ENCODE results near the gene ADI1.

Gene ADI1

DNA sequence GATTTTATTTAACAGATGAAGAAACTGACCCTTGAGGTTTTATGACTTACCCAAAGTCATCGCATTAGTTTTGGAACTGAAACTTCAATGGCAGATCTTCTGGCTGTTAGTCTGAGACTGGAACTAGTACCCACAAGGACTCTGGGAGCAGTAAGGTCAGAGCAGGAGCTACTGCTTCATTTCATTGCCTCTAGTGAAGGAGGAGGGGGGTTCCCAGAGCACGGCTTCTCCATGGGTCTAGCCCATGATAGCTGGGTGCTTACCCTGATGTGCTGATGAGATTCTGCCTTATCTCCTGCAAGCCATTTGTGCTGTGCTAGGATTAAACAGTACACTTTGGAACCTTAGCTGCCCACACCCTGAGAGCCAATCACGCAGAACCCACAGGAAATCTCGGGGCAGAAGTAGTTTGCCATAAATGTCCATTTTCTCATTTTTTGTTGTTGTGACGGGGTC lies 44.2 kb upstream of the ADI1 start:
- no peak overlapping the region for H2AFZ ChIP-seq (ENCODE audit: low read length)
- peak overlapping the region; percentile 1 for H3K4me3 ChIP-seq (ENCODE audit: low read depth, low read length, poor library complexity, severe bottlenecking)
- peak overlapping the region; percentile 47 for H3K4me2 ChIP-seq (ENCODE audit: low read length)

DNA sequence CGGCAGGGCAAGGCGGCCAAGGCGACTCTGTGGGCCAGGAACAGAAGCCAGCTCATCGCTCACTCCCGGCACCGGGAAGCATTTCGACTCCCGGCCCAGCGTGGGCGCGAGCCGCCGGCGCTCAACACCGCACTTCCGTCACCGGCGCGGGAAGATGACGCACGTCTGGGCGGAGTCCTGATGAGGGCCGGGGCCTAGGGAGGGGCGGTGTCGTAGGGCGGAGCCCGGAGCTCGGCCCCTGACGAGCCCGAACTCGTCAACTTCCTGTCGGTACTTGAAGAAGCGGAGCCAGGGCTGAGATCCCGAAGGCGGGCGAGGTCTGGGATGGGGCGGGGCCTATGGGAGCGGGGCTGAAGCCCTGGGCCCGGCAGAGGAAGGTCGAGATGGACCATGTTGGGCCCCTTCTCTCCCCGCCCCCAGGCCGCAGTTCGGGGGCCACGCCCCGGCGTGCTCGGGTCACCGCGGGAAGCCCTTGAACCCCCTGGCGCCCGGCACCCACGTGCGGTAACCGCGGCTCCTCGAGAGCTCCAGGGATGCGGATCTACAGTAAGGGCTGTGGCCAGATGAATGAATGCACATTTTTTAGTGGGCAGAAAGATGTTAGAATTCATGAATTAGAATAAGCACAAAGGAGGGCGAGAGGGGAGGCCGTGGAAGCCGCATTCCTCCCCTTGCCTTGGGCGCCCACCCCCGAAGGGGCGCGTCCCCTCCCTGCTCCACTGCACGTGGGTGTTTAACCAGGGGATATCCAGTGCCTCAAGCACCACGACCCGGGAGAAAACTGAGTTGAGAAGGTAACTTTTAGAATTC lies 39.1 kb upstream of the ADI1 start, which contains the start of gene RNASEH1:
Gene RNASEH1 (minus strand): TSS at position 129 of the 810 bp plus-strand sequence. CDS start 73 bp downstream, at position 56.
- no peaks in the 10 kb centered on the region for H3K27me3 ChIP-seq (ENCODE audit: insufficient read depth, low read length)
- H3K27ac ChIP-seq (ENCODE audit: low read depth, low read length, poor library complexity, severe bottlenecking) = peak within 1 kb of the TSS; percentile 91
- H3K9me3 ChIP-seq (ENCODE audit: low read length) = no peaks in the 10 kb centered on the region
- no peaks in the 10 kb centered on the region for H4K20me1 ChIP-seq (ENCODE audit: insufficient read depth, low read length)
- no peak within 1 kb of the TSS for H2AFZ ChIP-seq (ENCODE audit: low read length)
- H3K36me3 ChIP-seq (ENCODE audit: insufficient read depth, low read length) = peaks cover 34% of the 10 kb centered on the region
- no peaks in the 10 kb centered on the region for H3K9me2 ChIP-seq (ENCODE audit: low read depth, low read length)
- peaks cover 14% of the 10 kb centered on the region for H3K79me2 ChIP-seq (ENCODE audit: insufficient read depth, low read length)
- H3K4me1 ChIP-seq (ENCODE audit: insufficient read depth, low read length, severe bottlenecking) = peaks cover 34% of the 10 kb centered on the region
- H3K4me3 ChIP-seq (ENCODE audit: low read depth, low read length, poor library complexity, severe bottlenecking) = peak within 1 kb of the TSS; percentile 84
- TF ChIP-seq EZH2 (IDR thresholded peaks at IDR 0.05; ENCODE audit: borderline replicate concordance, low read length) = no peak
- TF ChIP-seq, protein P1, sequence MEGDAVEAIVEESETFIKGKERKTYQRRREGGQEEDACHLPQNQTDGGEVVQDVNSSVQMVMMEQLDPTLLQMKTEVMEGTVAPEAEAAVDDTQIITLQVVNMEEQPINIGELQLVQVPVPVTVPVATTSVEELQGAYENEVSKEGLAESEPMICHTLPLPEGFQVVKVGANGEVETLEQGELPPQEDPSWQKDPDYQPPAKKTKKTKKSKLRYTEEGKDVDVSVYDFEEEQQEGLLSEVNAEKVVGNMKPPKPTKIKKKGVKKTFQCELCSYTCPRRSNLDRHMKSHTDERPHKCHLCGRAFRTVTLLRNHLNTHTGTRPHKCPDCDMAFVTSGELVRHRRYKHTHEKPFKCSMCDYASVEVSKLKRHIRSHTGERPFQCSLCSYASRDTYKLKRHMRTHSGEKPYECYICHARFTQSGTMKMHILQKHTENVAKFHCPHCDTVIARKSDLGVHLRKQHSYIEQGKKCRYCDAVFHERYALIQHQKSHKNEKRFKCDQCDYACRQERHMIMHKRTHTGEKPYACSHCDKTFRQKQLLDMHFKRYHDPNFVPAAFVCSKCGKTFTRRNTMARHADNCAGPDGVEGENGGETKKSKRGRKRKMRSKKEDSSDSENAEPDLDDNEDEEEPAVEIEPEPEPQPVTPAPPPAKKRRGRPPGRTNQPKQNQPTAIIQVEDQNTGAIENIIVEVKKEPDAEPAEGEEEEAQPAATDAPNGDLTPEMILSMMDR (IDR thresholded peaks at IDR 0.05; ENCODE audit: low read length) = no peak
- peak within 1 kb of the TSS; percentile 89 for H3K9ac ChIP-seq (ENCODE audit: low read length)
- H3K4me2 ChIP-seq (ENCODE audit: low read length) = peak within 1 kb of the TSS; percentile 91
- H3F3A ChIP-seq (ENCODE audit: insufficient read depth, low read length) = peaks cover 7% of the 10 kb centered on the region; the same call in 1 of the 2 replicates

More for the DNA sequence above, 44.2 kb upstream of the ADI1 start:
- H3K9me2 ChIP-seq (ENCODE audit: low read depth, low read length) = no peaks in the 10 kb centered on the region
- H3K27ac ChIP-seq (ENCODE audit: low read depth, low read length, poor library complexity, severe bottlenecking) = peak overlapping the region; percentile 83
- TF ChIP-seq, protein P1 (IDR thresholded peaks at IDR 0.05; ENCODE audit: low read length) = no peak
- TF ChIP-seq EZH2 (IDR thresholded peaks at IDR 0.05; ENCODE audit: borderline replicate concordance, low read length) = no peak
- H3K9ac ChIP-seq (ENCODE audit: low read length) = peak overlapping the region; percentile 16; the same call in 1 of the 2 replicates
- H3K4me1 ChIP-seq (ENCODE audit: insufficient read depth, low read length, severe bottlenecking) = peaks cover 39% of the 10 kb centered on the region
- no peaks in the 10 kb centered on the region for H3K79me2 ChIP-seq (ENCODE audit: insufficient read depth, low read length)
- no peaks in the 10 kb centered on the region for H4K20me1 ChIP-seq (ENCODE audit: insufficient read depth, low read length)
- H3K36me3 ChIP-seq (ENCODE audit: insufficient read depth, low read length) = no peaks in the 10 kb centered on the region; the same call in 1 of the 2 replicates
- no peaks in the 10 kb centered on the region for H3K27me3 ChIP-seq (ENCODE audit: insufficient read depth, low read length)
- H3K9me3 ChIP-seq (ENCODE audit: low read length) = 0 out of 2 replicates have a peak, but pooled peaks cover 2% of the 10 kb centered on the region
- peaks cover 7% of the 10 kb centered on the region; the same call in 1 of the 2 replicates for H3F3A ChIP-seq (ENCODE audit: insufficient read depth, low read length)

GRCh38 chr2:3557639-3558204 lies 38.4 kb upstream of the ADI1 start:
- Histone ChIP-seq H3K27me3 (ENCODE audit: insufficient read depth, low read length) (no peaks in the 10 kb centered on the region), H3K4me3 (ENCODE audit: low read depth, low read length, poor library complexity, severe bottlenecking) (peak overlapping the region; percentile 84), H3K9me3 (ENCODE audit: low read length) (no peaks in the 10 kb centered on the region), H3K27ac (ENCODE audit: low read depth, low read length, poor library complexity, severe bottlenecking) (no peak overlapping the region), H3K9ac (ENCODE audit: low read length) (peak overlapping the region; percentile 89), H2AFZ (ENCODE audit: low read length) (no peak overlapping the region), H3K4me2 (ENCODE audit: low read length) (peak overlapping the region; percentile 88), H3K36me3 (ENCODE audit: insufficient read depth, low read length) (peaks cover 38% of the 10 kb centered on the region), H3F3A (ENCODE audit: insufficient read depth, low read length) (peaks cover 2% of the 10 kb centered on the region; the same call in 1 of the 2 replicates), H4K20me1 (ENCODE audit: insufficient read depth, low read length) (no peaks in the 10 kb centered on the region), H3K4me1 (ENCODE audit: insufficient read depth, low read length, severe bottlenecking) (peaks cover 27% of the 10 kb centered on the region), H3K79me2 (ENCODE audit: insufficient read depth, low read length) (peaks cover 14% of the 10 kb centered on the region), H3K9me2 (ENCODE audit: low read depth, low read length) (no peaks in the 10 kb centered on the region)
- TF ChIP-seq EZH2 (IDR thresholded peaks at IDR 0.05; ENCODE audit: borderline replicate concordance, low read length) = no peak
